Gastroesophageal sphincter (tissue), 4 donors: ENCODE measurements around the gene TEX48. TPM values are rescaled to one million over a fixed set of nuclear protein-coding genes. Genes with fewer than 3 reads are reported as not detected.

Source experiments
- ATAC-seq: fragments of 150-250 bp; one replicate; pipeline ENCODE4 v1.9.1; 2016; ENCODE audit warnings: mild to moderate bottlenecking, moderate library complexity
- H3K27ac ChIP-seq, 4 donors: fragments of 200-600 bp; sonication (generic) in 3 of 4; 1 replicate in 3 of 4; 2 replicates in 1 of 4; pipeline ENCODE4 v1.5.1; 2016 to 2019
- H3K27me3 ChIP-seq: fragments of 200-600 bp; sonication (generic); one replicate; pipeline ENCODE4 v1.5.1; 2019
- H3K36me3 ChIP-seq, 2 donors: fragments of 200-600 bp; sonication (generic); one replicate each; pipeline ENCODE4 v1.5.1; 2019; ENCODE audit warnings: control low read depth in 1 of 2
- H3K4me1 ChIP-seq, 3 donors: fragments of 200-600 bp; sonication (generic); 1 replicate in 2 of 3; 2 replicates in 1 of 3; pipeline ENCODE4 v1.5.1; 2016 to 2019; ENCODE audit warnings: control low read depth in 2 of 3
- H3K4me3 ChIP-seq, 2 donors: fragments of 200-600 bp; sonication (generic); one replicate each; pipeline ENCODE4 v1.5.1; 2019; ENCODE audit warnings: mild to moderate bottlenecking in 1 of 2, moderate library complexity in 1 of 2
- H3K9me3 ChIP-seq, 3 donors: fragments of 200-600 bp; sonication (generic); one replicate each; pipeline ENCODE4 v1.5.1; 2017 to 2019; ENCODE audit warnings: control low read depth in 2 of 3
- EP300 ChIP-seq: sonication (generic); formaldehyde crosslinking; IDR thresholded peaks from one replicate; pipeline ENCODE4 v1.6.1; 2017; ENCODE audit warnings: antibody characterized with exemption, mild to moderate bottlenecking
- POLR2A ChIP-seq, 2 donors: fragments of 450-650 bp; IDR thresholded peaks; one replicate each; pipeline ENCODE4 v1.6.1; 2017; ENCODE audit warnings: antibody characterized with exemption in 2 of 2, mild to moderate bottlenecking in 2 of 2, moderate library complexity in 1 of 2
- POLR2AphosphoS5 ChIP-seq: sonication (generic); formaldehyde crosslinking; IDR thresholded peaks from one replicate; pipeline ENCODE4 v1.6.1; 2017; ENCODE audit warnings: antibody characterized with exemption
- WGBS, 2 donors: methylation state at CpG; one replicate each; pipeline ENCODE4 v1.1.5; 2018; ENCODE audit warnings: low coverage in 1 of 2; 5-methylcytosine and 5-hydroxymethylcytosine counted together
- total RNA-seq, 4 donors: library from RNA; depleted of rRNA; stranded (reverse); fragments of >200 nt; gene quantifications; one replicate each; pipeline ENCODE4 v1.1.0, GENCODE V29; 2016
- TF ChIP-seq, protein P1 (sequence below), 4 experiments: fragments of 200-600 bp in 2 of 4; fragments of 450-650 bp in 2 of 4; sonication (generic) in 1 of 4; IDR thresholded peaks; one replicate each; pipeline ENCODE4 v1.5.1; 2017 to 2019; ENCODE audit warnings: antibody characterized with exemption in 4 of 4, mild to moderate bottlenecking in 2 of 4, moderate library complexity in 2 of 4

The TEX48 gene
- total RNA-seq, 4 donors from 2014 or later = not detected

DNA sequence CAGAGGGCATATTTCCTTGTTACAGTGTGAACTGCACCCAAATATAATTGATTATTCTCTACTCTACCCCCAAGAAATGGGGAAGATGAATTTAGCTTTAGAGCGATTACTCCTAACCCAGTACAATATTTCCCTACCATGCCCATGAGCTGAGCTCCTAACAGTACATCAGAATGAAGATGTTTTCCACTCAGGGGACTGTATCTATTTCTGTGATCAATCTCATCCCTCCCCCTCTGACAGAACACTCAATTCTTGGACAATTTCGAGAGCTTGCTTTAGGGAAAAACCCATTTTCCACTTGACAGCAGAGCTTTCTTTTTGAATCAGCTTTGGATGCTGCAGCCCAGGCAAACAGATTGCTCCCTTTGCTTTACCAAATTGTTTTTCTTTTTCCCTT, 24.7 kb upstream of the TEX48 start:
- Histone ChIP-seq H3K9me3 (no peaks in the 10 kb centered on the region), H3K36me3 (no peaks in the 10 kb centered on the region), H3K27ac (no peak overlapping the region), H3K4me3 (no peak overlapping the region), H3K27me3 (no peaks in the 10 kb centered on the region), H3K4me1 (no peaks in the 10 kb centered on the region)
- TF ChIP-seq, protein P1, sequence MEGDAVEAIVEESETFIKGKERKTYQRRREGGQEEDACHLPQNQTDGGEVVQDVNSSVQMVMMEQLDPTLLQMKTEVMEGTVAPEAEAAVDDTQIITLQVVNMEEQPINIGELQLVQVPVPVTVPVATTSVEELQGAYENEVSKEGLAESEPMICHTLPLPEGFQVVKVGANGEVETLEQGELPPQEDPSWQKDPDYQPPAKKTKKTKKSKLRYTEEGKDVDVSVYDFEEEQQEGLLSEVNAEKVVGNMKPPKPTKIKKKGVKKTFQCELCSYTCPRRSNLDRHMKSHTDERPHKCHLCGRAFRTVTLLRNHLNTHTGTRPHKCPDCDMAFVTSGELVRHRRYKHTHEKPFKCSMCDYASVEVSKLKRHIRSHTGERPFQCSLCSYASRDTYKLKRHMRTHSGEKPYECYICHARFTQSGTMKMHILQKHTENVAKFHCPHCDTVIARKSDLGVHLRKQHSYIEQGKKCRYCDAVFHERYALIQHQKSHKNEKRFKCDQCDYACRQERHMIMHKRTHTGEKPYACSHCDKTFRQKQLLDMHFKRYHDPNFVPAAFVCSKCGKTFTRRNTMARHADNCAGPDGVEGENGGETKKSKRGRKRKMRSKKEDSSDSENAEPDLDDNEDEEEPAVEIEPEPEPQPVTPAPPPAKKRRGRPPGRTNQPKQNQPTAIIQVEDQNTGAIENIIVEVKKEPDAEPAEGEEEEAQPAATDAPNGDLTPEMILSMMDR (IDR thresholded peaks at IDR 0.05) = no peak
- TF ChIP-seq POLR2A (IDR thresholded peaks at IDR 0.05) (no peak), EP300 (no peak), POLR2AphosphoS5 (no peak)
- no peak for ATAC-seq
- 78 to 83% methylated on average over 1 to 2 of the region's 2 CpGs for WGBS, 2 donors

DNA sequence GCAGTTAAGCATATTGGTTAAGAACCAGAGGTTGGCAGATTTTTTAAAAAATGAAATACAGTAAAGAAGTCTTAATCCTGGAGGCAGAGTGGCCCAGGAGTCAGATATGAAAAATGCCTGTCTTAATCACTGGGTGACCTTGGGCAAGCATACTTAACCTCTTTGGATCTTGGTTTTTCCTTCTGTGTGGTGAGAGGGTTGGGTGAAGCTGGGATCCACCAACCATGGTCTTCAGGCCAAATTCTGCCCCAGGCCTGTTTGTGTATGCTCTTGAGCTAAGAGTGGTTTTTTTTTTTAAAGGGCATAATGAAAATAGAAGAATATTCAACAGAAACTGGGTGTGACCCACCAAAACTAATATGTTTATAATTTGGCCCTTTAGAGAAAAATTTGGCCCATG, 20.0 kb upstream of the TEX48 start:
- no peaks in the 10 kb centered on the region for H3K36me3 ChIP-seq
- no peak for TF ChIP-seq POLR2A (IDR thresholded peaks at IDR 0.05)
- no peak for TF ChIP-seq POLR2AphosphoS5
- TF ChIP-seq EP300 = no peak
- TF ChIP-seq, protein P1 (IDR thresholded peaks at IDR 0.05) = no peak

DNA sequence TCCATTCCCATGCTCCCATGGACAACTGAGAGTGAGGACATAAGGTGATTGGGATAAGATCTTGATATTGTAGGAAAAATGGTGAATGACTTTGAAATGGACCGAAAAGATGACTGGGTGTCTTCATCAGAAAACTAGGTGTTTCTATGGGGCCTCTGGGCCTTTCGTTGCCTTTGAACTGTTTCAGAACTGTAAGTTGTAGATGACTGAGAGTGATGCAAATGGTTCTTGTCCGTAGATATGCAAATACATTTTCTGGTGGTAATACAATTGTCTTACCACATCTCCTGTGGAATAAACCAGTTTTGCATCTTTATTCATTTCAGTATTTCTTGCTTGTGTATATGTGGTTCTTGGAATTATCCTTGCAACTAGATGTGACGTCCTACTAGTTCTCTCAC, 16.0 kb upstream of the TEX48 start:
- Histone ChIP-seq H3K36me3 (no peaks in the 10 kb centered on the region), H3K27ac (no peak overlapping the region), H3K9me3 (peaks cover 0 to 10% (median 0%) of the 10 kb centered on the region in 3 donors), H3K27me3 (no peaks in the 10 kb centered on the region), H3K4me1 (no peaks in the 10 kb centered on the region), H3K4me3 (no peak overlapping the region)
- WGBS, 2 donors = 90 to 96% methylated on average over 2 to 4 of the region's 4 CpGs
- no peak for TF ChIP-seq POLR2A (IDR thresholded peaks at IDR 0.05)
- TF ChIP-seq, protein P1 (IDR thresholded peaks at IDR 0.05) = no peak
- no peak for TF ChIP-seq EP300
- no peak for TF ChIP-seq POLR2AphosphoS5
- no peak for ATAC-seq

More for the DNA sequence above, 20.0 kb upstream of the TEX48 start:
- Histone ChIP-seq H3K9me3 (peaks cover 0 to 10% (median 0%) of the 10 kb centered on the region in 3 donors), H3K27me3 (no peaks in the 10 kb centered on the region), H3K4me1 (no peaks in the 10 kb centered on the region), H3K27ac (no peak overlapping the region), H3K4me3 (no peak overlapping the region)
- no peak for ATAC-seq

DNA sequence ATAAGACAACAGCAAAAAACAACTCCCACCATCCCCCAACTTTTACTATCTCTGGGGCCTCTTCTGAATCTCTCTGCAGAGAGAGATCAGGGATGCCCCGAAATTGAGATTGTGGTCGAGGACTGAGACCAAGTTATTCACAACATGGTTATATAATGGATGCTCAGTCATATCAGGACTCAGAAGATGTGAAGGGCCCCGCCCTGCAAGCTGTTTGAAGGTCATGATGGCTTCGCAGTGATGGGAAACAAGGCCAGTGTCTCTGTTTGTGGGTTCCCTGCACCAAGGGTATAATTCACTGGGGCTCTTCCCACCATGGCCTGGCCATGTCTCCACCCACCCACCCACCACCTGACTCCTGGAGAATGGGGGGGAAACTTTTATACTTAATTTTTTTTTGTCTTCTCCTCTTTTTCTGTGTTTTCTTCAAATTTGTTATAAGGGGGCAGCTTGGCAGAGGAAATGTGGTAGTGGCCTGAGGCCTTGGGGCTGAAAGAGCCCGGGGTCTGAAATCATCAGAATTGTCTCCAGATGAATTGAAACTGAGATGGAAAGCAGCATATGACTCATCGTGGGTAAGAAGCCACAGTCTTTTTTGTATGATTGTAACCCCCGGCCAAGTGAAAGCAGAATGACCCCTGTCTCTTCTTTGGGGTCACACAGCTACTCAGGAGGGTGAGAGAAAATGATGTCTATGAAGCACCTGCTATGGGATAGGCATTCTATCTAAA, 15.0 kb upstream of the TEX48 start:
- Histone ChIP-seq H3K4me3 (no peak overlapping the region), H3K27ac (no peak overlapping the region), H3K36me3 (no peaks in the 10 kb centered on the region), H3K4me1 (no peaks in the 10 kb centered on the region), H3K9me3 (peaks cover 0 to 10% (median 0%) of the 10 kb centered on the region in 3 donors), H3K27me3 (no peaks in the 10 kb centered on the region)
- TF ChIP-seq, protein P1 (IDR thresholded peaks at IDR 0.05) = no peak
- TF ChIP-seq EP300 (no peak), POLR2A (IDR thresholded peaks at IDR 0.05) (no peak), POLR2AphosphoS5 (no peak)
- WGBS, 2 donors = 70% methylated on average over 2 of the region's 7 CpGs; no CpG with 5 or more reads in 1 of the 2 donors
- ATAC-seq = no peak

DNA sequence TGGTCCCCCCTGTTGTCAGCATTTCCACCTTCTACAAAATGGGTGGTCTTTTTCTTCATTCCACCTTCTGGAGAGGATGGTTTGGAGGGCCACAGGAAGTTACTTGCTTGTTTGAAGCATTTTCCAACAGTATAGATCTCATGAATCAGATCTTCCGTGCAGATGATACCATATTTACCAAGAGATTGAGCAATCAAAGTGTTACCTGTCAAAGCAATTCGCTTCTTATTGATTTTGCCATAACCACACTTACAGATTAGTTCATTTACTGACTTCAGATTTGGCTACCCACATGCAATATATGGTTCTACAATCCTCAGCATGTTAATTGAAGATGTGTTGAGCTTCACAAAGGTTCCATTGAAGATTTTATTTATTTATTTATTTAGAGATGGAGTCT, 14.0 kb upstream of the TEX48 start:
- Histone ChIP-seq H3K36me3 (no peaks in the 10 kb centered on the region), H3K27me3 (no peaks in the 10 kb centered on the region), H3K4me1 (no peaks in the 10 kb centered on the region), H3K9me3 (peaks cover 0 to 10% (median 0%) of the 10 kb centered on the region in 3 donors), H3K4me3 (no peak overlapping the region), H3K27ac (no peak overlapping the region)
- TF ChIP-seq POLR2AphosphoS5 (no peak), POLR2A (IDR thresholded peaks at IDR 0.05) (no peak), EP300 (no peak)
- TF ChIP-seq, protein P1 (IDR thresholded peaks at IDR 0.05) = no peak
- no peak for ATAC-seq
- WGBS, 2 donors = 87 to 100% methylated on average over 2 of the region's 2 CpGs
